C4-2B (cell line): ENCODE measurements around the gene ANKRD40CL.

Experiments used
- H3K27ac ChIP-seq: fragments of 450-650 bp; 2 replicates; pipeline ENCODE4 v1.5.1; 2017
- ZFX ChIP-seq: fragments of 450-650 bp; IDR thresholded peaks from 2 replicates; pipeline ENCODE4 v1.6.1; 2017
- TF ChIP-seq, protein P1 (sequence below): fragments of 450-650 bp; conservative IDR thresholded peaks from 2 replicates; pipeline ENCODE4 v1.5.1; 2017; ENCODE audit warnings: mild to moderate bottlenecking

The ANKRD40CL gene

DNA sequence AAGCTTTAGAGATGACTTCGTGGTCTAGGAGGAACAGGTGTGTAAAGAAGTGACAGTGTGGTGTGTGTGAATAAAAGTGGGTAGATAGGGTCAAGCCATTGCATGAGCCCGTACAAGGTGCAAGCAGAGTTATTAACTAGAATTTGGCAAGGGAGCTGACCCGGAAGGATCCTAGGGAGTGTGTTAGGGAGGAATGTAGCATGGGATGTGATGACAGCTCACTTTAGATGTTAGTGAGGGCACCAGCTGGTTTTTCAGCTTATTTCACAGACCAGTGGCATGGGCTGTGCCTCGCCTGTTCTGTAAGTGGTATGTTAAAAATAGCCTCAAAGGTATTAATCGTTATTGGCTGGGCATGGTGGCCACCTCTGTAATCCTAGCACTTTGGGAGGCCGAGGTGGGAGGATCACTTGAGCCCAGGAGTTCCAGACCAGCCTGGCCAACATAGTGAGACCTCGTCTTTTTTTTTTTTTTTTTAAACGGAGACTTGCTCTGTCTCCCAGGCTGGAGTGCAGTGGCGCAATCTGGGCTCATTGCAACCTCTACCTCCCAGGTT lies 8.3 kb downstream of the ANKRD40CL start:
- TF ChIP-seq, protein P1, sequence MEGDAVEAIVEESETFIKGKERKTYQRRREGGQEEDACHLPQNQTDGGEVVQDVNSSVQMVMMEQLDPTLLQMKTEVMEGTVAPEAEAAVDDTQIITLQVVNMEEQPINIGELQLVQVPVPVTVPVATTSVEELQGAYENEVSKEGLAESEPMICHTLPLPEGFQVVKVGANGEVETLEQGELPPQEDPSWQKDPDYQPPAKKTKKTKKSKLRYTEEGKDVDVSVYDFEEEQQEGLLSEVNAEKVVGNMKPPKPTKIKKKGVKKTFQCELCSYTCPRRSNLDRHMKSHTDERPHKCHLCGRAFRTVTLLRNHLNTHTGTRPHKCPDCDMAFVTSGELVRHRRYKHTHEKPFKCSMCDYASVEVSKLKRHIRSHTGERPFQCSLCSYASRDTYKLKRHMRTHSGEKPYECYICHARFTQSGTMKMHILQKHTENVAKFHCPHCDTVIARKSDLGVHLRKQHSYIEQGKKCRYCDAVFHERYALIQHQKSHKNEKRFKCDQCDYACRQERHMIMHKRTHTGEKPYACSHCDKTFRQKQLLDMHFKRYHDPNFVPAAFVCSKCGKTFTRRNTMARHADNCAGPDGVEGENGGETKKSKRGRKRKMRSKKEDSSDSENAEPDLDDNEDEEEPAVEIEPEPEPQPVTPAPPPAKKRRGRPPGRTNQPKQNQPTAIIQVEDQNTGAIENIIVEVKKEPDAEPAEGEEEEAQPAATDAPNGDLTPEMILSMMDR, result no peak
- no peak for TF ChIP-seq ZFX
- H3K27ac ChIP-seq, result no peak overlapping the region

DNA sequence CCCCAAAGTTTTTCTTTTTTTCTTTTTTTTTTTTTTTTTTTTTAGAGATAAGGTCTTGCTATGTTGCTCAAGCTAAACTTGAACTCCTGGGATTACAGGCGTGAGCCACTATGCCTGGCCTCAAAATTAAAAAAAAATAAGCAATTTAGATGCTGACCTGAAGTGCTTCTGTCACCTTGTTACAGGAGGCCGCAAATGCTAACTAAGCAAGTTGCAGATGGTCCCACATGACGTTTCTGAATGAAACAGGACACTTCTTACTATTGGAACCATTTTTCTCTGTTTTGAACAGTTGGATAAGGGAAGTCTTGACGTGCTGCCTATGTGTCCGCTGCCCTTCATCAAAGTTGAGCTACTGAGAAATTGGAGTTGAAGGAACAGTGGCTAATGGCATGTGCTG lies 8.8 kb downstream of the ANKRD40CL start:
- TF ChIP-seq, protein P1, result no peak
- TF ChIP-seq ZFX, result no peak
- no peak overlapping the region for H3K27ac ChIP-seq

DNA sequence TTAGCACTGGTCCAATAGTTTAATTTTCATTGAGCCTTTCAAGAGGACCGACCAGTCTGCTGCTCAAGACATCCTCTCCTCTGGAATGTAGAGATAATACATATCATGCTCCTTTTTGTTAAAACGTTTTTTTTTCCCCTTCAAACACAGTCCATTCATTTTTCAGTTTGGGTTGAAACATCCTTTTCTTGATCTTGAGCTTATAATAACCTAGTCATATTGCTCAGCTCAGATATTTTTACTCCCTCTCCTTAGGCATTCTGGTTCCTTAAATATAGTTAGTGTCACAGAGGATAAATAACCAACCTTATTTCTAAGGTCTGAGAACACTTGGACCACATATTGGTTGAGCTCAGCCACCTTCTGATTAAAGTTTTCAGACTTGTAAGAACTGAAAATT lies 12.8 kb downstream of the ANKRD40CL start:
- no peak for TF ChIP-seq ZFX
- no peak overlapping the region for H3K27ac ChIP-seq

DNA sequence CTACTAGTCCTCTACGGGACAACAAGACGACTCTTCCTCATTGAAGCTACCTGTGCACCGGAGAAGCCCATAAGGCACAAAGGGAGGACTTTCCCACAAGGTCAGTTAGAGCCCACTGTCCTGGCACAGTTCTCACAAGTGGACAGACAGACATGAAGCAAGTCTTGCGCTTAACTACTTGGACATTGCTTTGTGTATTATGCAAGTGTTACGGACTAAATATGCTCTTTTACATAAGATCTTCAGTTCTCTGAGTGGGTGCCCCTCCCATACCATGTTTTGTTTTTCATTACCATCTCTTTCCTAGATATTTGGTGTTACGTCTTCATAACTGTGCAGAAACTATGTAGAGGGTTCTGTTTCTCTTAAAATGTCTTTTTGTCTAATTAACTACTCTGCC lies 18.1 kb downstream of the ANKRD40CL start:
- TF ChIP-seq, protein P1, result no peak
- no peak for TF ChIP-seq ZFX
- H3K27ac ChIP-seq, result no peak overlapping the region

DNA sequence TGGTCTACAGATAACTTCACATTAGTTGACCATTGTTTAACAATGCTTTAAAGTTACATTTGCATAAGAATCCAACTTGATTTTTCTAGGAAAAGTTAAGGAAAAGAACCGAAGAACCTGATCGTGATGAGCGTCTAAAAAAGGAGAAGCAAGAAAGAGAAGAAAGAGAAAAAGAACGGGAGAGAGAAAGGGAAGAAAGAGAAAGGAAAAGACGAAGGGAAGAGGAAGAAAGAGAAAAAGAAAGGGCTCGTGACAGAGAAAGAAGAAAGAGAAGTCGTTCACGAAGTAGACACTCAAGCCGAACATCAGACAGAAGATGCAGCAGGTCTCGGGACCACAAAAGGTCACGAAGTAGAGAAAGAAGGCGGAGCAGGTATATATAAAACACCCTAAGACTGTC lies 21.7 kb downstream of the ANKRD40CL start:
- TF ChIP-seq ZFX, result no peak
- TF ChIP-seq, protein P1, result no peak
- H3K27ac ChIP-seq, result no peak overlapping the region

DNA sequence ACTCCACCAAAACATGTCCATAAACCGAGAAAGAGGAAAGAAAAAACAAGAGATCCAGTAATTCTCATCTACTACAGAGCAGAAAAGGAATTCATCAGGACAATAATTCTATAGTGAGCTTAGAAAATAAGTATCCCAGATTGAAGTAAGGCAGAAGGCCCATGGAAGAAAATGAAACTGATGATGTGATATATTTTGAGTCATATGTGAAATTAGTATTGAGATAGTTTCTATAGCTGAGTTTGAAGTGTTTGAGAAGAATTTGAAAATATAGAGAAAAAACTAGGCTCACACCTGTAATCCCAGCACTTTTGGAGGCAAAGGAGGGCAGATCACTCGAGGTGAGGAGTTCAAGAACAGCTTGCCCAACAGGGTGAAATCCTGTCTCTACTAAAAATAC lies 28.2 kb downstream of the ANKRD40CL start:
- no peak for TF ChIP-seq ZFX
- TF ChIP-seq, protein P1, result no peak
- H3K27ac ChIP-seq, result no peak overlapping the region

DNA sequence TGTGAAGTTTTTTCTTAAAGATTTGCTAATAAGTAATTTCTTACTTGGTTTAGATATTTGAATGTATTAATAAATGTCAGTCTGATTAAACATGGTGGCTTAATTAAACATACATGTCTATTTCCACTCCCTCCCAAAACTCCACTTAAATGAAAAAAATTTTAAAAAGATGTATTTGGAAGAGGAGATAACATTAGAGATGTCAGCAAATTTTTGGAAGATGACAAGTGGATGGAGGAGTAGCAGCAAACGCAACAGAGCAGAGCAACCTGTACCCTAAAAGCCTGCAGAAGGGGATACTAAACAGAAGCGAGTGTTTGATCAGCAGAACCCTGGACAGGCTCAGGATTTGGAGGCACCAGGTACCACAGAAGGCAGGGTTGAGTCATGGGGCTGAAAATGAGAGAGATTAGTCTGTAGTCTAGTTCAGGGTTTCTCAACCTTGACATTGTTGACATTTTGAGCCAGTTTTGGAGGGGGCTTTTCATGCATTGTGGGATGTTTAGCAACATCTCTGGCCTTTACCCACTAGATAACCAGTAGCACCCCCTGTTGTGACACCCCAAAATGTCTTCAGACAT lies 30.1 kb downstream of the ANKRD40CL start:
- TF ChIP-seq, protein P1, result no peak
- TF ChIP-seq ZFX, result no peak
- no peak overlapping the region for H3K27ac ChIP-seq

DNA sequence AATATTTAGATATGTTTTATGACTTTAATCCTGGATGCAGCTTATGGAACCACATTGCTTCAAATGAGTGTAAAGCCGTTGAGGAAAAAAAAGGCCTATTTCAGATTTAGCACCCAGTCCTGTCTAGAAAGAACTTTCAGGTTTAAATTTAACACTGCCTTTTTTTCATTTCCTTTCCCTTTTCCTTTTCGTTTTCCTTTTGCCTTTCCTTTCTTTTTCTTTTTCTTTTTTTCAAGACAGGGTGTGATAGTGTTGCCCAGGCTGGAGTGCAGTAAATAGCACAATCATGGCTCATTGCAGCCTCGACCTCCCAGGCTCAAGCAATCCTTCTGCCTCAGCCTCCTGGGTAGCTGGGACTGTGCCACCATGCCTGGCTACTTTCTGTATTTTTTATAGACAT lies 32.0 kb downstream of the ANKRD40CL start:
- no peak overlapping the region for H3K27ac ChIP-seq
- TF ChIP-seq, protein P1, result no peak
- TF ChIP-seq ZFX, result no peak
